Thoracic aorta (tissue), 2 donors: Measurements from ENCODE around the gene KHDC4. TPM values are rescaled to one million over a fixed set of nuclear protein-coding genes. Genes with fewer than 3 reads are reported as not detected.

Source experiments
- ATAC-seq: fragments of 150-250 bp; one replicate; pipeline ENCODE4 v1.8.0; 2017; ENCODE audit warnings: low read depth; ENCODE audit not compliant: insufficient number of reproducible peaks, low FRiP score
- DNase-seq: peaks from one replicate; pipeline ENCODE4 v3.0.0-alpha.2; 2020; ENCODE audit warnings: low spot score
- H3K27ac ChIP-seq, 2 donors: fragments of 200-600 bp; sonication (generic); 1 replicate in 1 of 2; 2 replicates in 1 of 2; pipeline ENCODE4 v1.5.1; 2016; ENCODE audit warnings: mild to moderate bottlenecking in 2 of 2, moderate library complexity in 2 of 2
- H3K27me3 ChIP-seq: fragments of 200-600 bp; sonication (generic); replicated peaks from 2 replicates; pipeline ENCODE4 v1.6.0; 2016; ENCODE audit warnings: mild to moderate bottlenecking; ENCODE audit not compliant: insufficient read depth
- H3K36me3 ChIP-seq: fragments of 200-600 bp; sonication (generic); one replicate; pipeline ENCODE4 v1.5.1; 2016
- H3K4me1 ChIP-seq, 2 donors: fragments of 200-600 bp; sonication (generic); 1 replicate in 1 of 2; 2 replicates in 1 of 2; pipeline versions ENCODE4 v1.5.1 to v1.6.0; 2016; ENCODE audit warnings: low read depth in 2 of 2, mild to moderate bottlenecking in 1 of 2; ENCODE audit not compliant: control insufficient read depth in 1 of 2
- H3K4me3 ChIP-seq: fragments of 200-600 bp; sonication (generic); 2 replicates; pipeline ENCODE4 v1.5.1; 2016; ENCODE audit warnings: mild to moderate bottlenecking
- H3K9me3 ChIP-seq: fragments of 200-600 bp; sonication (generic); 2 replicates; pipeline ENCODE4 v1.5.1; 2016
- CTCF ChIP-seq: fragments of 200-600 bp; sonication (generic); IDR thresholded peaks from one replicate; pipeline ENCODE4 v1.5.1; 2019; ENCODE audit warnings: antibody characterized with exemption
- total RNA-seq, 2 donors: library from RNA; depleted of rRNA; stranded (reverse); fragments of >200 nt; gene quantifications; one replicate each; pipeline versions ENCODE4 v1.1.0 to v1.2.3, GENCODE V29; 2016

The KHDC4 gene
- 10 to 100 TPM; 50.6 to 56.9 TPM for total RNA-seq

DNA sequence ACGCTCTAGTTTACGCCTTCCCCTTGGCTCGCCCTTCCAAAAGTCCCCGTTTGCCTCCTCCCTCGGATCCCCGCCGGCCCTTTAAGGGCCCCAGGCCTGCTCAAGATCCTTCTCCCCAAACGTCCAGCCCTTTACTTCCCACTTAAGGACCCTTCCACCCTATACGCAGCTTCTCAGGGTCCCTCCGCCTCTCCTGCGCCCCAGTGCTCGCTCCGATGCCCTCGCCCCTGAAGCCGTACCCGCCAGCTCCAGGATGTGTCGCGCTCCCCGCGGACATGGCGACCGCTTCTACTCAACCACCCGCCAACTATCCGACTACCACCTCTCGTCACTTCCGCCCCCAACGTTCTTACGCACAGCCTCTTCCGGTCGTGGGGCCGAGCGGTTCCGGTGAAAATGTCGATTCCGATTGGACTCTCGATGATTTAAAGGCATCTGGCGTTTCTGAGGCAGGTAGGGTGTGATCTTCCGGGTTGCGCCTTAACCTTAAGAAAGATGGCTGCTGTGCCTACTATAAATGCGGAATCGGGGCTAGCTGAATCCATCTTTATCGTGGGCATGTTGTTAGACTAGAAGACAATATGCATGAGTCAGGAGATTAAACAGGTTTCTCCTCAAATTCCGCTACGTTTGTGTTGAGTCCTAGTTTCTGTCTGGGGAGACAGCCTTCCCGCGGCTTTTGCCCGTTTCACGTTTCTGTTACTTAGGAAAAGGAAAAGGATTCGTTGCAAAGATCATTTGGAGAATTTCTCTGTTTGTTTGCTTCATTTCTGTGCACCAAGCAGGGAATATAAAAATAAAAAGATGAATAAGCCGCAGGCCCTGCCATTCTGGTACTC, at the start of gene KHDC4:
Gene KHDC4, minus strand, starts transcription at position 317 of the 839 bp plus-strand sequence. Its CDS starts 40 bp downstream, at position 277.
- peaks cover 27% of the 10 kb centered on the region for H3K36me3 ChIP-seq
- no peaks in the 10 kb centered on the region for H3K27me3 ChIP-seq
- peak within 1 kb of the TSS; percentile 91 for H3K4me3 ChIP-seq
- H3K9me3 ChIP-seq, result no peaks in the 10 kb centered on the region
- ATAC-seq, result peak; percentile 74
- DNase-seq, result peak; percentile 86
- peaks cover 37 to 58% of the 10 kb centered on the region in 2 donors for H3K4me1 ChIP-seq
- H3K27ac ChIP-seq, result peak within 1 kb of the TSS; percentile 82 to 88
- peak; percentile 23 for TF ChIP-seq CTCF

DNA sequence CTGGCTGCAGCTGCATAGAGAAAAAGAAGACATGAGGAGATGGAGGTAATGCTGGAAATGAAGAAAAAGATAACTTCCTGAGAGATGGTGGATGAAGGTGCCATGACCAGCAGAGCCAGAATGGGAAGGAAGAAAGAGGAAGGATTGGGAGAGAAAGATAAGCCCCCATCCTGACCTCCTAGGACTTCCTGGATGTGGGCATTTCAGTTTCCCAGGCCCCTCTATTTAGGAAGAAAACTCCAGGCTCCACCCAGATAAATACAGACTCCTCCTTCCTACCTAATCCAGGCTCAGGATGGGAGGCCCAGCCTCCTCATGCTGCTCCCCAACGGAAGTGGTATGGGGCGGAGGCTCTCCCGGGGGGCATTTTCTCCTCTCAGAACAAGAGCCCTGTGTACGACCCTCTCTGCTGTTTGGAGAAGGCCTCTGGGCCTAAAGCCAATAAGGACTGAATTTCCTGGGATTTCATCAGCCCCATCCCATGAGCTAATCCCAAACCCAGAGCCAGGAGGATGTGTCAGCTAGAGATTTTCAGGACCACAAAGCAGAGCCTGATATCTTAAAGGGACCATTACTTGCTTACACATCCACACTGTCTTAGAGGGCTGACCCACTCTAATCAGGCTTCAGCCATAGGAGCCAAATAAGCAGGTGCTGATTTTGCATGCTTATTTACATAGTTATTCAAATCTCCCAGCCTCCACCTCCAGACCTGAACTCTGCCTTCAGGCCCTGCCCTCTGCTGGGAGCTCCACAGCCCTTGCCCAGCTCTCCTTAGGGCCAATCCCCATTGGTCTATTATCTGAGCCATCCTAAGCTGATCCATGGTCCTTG, 49.2 kb upstream of the KHDC4 start:
- Histone ChIP-seq H3K36me3 (no peaks in the 10 kb centered on the region), H3K27me3 (no peaks in the 10 kb centered on the region), H3K9me3 (no peaks in the 10 kb centered on the region), H3K27ac (peak overlapping the region; percentile 96 to 97), H3K4me3 (peak overlapping the region; percentile 30), H3K4me1 (peaks cover 25 to 80% of the 10 kb centered on the region in 2 donors)
- ATAC-seq, result peak; percentile 26
- no peak for DNase-seq
- no peak for TF ChIP-seq CTCF

DNA sequence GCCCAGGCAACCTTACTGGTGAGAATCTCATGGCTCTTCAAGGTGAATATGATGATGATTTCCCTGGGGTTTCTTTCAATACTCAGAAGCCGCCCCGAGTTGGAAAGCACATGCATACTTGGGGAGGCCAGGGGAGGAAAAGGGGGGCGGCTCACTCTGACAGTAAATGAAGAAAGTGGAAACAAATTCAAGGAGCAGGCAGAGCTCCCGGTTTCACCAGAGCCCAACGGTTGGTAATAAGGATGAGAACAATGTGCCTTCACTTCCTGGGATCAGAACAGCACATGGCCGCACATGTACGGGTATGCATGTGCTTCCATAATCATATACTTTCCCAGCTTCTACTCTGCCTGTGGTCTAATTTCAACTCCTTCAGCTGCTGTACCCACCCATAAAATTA, 47.9 kb upstream of the KHDC4 start:
- H3K4me3 ChIP-seq, result no peak overlapping the region
- no peak for DNase-seq
- no peak for TF ChIP-seq CTCF

DNA sequence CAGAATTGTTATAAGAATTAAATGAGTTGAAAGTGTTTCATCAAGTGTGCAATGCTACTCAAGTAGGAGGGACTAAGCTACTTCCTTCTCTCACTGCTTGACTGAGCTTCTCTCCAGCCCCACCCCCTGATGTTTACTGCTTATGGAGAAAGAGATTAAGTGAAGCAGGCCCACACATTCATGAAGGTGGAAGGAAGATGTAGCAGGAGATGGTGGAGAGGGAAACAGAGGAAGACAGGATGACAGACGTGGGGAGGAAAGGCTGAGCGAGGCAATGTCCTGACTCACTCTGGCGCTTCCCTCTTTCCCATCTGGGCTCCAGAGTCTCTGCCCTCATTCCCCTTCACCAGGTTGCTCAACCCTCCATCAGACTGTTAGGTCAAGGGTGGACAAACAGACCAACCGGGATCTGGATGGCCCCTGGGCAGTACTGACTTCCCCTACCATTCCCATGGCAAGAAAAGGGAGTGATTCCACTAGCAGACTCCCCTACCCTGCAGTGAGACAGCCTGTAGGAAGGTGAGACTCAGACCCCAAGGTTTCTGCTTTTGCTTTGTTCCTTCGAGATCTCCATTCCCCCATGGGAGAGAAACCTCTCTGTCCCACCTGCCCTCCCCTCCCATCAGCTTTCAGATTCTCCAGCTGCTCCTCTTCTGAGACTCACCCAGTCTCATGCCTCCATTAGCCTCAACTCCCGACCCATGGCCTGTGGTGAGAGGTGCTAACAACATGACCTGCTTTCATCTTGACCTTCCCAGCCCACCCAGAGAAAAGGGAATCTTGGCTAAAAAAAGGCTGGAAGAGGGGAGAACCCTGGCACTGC, 47.3 kb upstream of the KHDC4 start:
- DNase-seq (no peak), ATAC-seq (no peak)
- H3K27me3 ChIP-seq, result no peaks in the 10 kb centered on the region
- H3K36me3 ChIP-seq, result no peaks in the 10 kb centered on the region
- H3K4me1 ChIP-seq, result peaks cover 25 to 64% of the 10 kb centered on the region in 2 donors
- H3K9me3 ChIP-seq, result no peaks in the 10 kb centered on the region
- peak overlapping the region; percentile 96 to 97 for H3K27ac ChIP-seq
- no peak for TF ChIP-seq CTCF
- H3K4me3 ChIP-seq, result no peak overlapping the region

More for the DNA sequence above, 47.9 kb upstream of the KHDC4 start:
- Histone ChIP-seq H3K27ac (peak overlapping the region; percentile 96 to 97), H3K4me1 (peaks cover 25 to 70% of the 10 kb centered on the region in 2 donors), H3K9me3 (no peaks in the 10 kb centered on the region), H3K27me3 (no peaks in the 10 kb centered on the region), H3K36me3 (no peaks in the 10 kb centered on the region)
- no peak for ATAC-seq
